ENCODE results near the gene ABHD15.

Gene ABHD15

DNA sequence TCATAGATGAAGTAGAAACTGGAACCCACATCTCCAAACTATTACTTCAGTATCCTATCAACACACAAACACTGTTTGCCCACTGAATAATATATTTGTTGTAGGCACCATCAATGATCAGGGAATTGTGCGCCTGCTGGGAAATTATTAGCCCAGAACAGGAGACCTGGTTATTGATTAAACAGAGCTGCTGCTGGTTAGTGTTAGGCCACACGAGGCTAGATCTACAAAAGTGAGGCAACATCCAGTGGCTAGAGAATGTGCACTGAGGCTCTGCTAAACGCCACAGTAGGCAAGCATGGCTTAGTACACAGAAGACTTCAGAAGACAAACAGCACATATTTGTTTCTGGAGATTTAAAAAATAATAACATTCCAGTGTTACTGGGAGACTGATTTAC, 11.0 kb downstream of the ABHD15 start:
- TF ChIP-seq, protein P1, sequence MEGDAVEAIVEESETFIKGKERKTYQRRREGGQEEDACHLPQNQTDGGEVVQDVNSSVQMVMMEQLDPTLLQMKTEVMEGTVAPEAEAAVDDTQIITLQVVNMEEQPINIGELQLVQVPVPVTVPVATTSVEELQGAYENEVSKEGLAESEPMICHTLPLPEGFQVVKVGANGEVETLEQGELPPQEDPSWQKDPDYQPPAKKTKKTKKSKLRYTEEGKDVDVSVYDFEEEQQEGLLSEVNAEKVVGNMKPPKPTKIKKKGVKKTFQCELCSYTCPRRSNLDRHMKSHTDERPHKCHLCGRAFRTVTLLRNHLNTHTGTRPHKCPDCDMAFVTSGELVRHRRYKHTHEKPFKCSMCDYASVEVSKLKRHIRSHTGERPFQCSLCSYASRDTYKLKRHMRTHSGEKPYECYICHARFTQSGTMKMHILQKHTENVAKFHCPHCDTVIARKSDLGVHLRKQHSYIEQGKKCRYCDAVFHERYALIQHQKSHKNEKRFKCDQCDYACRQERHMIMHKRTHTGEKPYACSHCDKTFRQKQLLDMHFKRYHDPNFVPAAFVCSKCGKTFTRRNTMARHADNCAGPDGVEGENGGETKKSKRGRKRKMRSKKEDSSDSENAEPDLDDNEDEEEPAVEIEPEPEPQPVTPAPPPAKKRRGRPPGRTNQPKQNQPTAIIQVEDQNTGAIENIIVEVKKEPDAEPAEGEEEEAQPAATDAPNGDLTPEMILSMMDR (IDR thresholded peaks at IDR 0.05), result no peak
- Histone ChIP-seq H3K27ac (no peak overlapping the region), H3K4me3 (no peak overlapping the region)
- no peak for DNase-seq (ENCODE audit: low spot score)

DNA sequence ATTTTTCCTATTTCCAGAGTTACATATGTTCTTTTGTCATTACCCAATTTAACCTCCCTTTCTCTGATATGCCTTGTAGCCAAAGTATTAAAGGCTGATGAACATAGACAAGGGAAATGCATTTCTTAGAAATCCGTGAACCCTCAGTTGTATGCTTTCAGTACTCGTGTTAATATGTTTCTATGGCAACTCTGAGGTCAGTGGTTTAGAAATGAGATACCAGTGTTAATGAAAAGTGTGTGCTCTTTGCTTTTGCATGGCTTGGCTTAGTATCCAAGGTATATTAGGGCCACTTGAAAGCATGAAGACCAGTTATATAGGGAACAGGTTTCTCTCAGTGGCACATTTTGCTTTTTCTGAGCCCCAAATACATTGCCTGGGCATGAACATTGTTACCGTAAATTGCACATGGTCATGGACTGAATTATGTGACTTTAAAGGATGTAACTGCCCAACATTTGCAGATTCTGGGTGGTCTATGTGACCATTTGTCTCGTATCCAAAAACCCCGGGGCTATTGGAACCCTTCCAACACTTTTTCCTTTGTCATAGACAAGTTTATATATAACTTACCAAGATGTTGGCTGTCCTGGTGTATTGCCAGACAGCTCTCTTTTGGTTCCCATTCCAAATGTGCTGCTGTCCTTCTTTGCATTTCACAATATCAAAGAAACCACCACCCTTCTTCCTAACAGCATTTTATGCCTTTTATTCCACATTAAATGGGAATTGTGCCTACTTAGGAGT, 17.5 kb downstream of the ABHD15 start:
- TF ChIP-seq, protein P1 (IDR thresholded peaks at IDR 0.05), result no peak
- Histone ChIP-seq H3K27ac (no peak overlapping the region), H3K4me3 (no peak overlapping the region)
- DNase-seq (ENCODE audit: low spot score), result no peak

DNA sequence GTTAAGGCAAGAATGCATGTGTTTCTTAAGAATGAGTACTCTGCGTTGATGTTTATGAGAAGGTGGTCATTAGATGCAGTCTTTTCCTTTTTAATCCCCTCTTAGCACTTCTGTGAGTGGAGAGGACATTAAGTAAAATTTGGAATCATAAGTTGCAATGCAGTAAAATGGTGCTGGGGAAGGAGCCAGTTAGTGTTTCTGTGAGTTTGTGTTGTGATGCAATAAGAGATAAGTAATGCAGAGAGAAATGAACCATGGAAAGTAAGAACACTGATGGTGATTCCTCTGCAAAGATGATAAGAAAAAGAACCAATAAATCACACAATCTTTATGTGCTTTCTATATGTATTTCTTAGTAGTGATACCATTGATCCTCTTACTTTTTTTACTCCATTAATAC, 20.0 kb downstream of the ABHD15 start:
- no peak for DNase-seq (ENCODE audit: low spot score)
- Histone ChIP-seq H3K27ac (no peak overlapping the region), H3K4me3 (no peak overlapping the region)
- TF ChIP-seq, protein P1 (IDR thresholded peaks at IDR 0.05), result no peak

DNA sequence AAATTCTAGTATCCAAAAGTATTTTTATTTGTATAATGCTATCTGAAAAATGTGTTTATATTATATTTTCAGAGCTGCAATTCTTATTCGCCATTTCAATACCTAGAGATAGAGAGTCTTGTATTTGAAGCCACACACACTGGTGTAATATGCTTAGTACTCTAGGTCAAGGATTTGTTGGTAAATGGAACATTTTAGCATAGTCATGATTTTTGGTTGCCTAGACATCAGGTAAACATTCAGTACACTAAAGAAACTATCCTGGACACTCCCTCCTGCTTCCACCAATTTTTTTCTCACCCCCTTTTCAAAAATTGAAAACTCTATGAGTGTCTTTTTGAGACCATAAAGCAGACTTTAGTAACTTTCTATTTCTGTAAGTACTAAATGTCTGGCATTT, 20.8 kb downstream of the ABHD15 start:
- no peak for DNase-seq (ENCODE audit: low spot score)
- no peak overlapping the region for H3K4me3 ChIP-seq
- TF ChIP-seq, protein P1 (IDR thresholded peaks at IDR 0.05), result no peak
- no peak overlapping the region for H3K27ac ChIP-seq

DNA sequence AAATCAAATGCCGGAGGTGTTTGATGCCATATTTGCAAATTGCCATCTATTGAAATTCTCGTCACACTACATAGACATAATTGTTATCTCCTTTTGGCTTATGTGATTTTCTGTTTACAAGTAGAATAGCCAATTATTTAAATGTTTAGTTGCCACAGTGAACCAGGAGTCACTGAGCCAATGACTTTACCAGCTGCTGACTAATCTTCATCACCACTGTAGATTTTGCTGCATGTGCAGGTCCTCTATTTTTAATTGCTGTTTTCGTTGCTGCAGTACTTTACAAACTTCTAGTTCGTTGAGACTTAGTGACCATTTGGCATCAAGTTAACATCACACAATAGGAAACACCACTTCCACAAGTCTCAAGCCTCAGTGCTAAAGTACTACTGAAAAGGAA, 22.8 kb downstream of the ABHD15 start:
- H3K4me3 ChIP-seq, result no peak overlapping the region
- no peak for DNase-seq (ENCODE audit: low spot score)
- TF ChIP-seq, protein P1 (IDR thresholded peaks at IDR 0.05), result no peak
- H3K27ac ChIP-seq, result no peak overlapping the region

DNA sequence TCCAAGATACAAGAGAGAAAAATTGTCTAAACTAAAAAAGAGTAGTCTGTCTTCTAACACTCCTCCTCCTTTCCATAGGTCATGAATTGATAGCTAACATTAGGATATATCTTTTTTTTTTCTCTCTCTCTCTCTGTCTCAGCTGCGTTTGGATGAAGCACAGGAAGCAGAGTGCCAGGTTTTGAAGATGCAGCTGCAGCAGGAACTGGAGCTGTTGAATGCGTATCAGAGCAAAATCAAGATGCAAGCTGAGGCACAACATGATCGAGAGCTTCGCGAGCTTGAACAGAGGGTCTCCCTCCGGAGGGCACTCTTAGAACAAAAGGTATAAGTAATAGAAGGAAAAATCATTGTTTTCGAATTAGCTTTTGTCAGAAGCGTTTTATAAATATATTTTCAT, 32.9 kb downstream of the ABHD15 start:
- no peak for DNase-seq (ENCODE audit: low spot score)
- no peak overlapping the region for H3K27ac ChIP-seq
- TF ChIP-seq, protein P1 (IDR thresholded peaks at IDR 0.05), result no peak
- H3K4me3 ChIP-seq, result no peak overlapping the region

DNA sequence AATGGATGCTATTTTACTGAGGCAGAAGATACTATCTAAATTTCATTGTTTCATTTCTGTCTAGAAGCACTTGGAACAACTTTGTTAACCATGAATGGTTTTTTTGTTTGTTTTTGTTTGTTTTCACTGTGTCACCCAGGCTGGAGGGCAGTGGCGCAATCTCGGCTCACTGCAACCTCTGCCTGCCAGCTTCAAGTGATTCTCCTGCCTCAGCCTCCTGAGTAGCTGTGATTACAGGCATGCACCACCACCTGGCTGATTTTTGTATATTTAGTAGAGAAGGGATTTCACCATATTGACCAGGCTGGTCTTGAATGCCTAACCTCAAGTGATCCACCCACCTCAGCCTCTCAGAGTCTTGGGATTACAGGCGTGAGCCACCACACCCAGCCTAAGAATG, 40.5 kb downstream of the ABHD15 start:
- TF ChIP-seq, protein P1 (IDR thresholded peaks at IDR 0.05), result no peak
- Histone ChIP-seq H3K27ac (no peak overlapping the region), H3K4me3 (no peak overlapping the region)
- DNase-seq (ENCODE audit: low spot score), result no peak

Data from coronary artery (tissue), 2 donors.